Suprapubic skin (tissue), 4 donors: ENCODE results near the gene ATAD3C. TPM values are rescaled to one million over a fixed set of nuclear protein-coding genes. Genes with fewer than 3 reads are reported as not detected.
"Not testable (repeated sequence)": the region's sequence is repeated elsewhere in the genome, so short reads cannot be mapped to it uniquely, and the experiment has no call there.

Experiments used
- DNase-seq, 2 donors: peaks; one replicate each; pipeline ENCODE4 v3.0.0-alpha.2; 2019; ENCODE audit warnings: low spot score in 2 of 2
- H3K27ac ChIP-seq: fragments of 200-600 bp; sonication (generic); one replicate; pipeline ENCODE4 v1.5.1; 2019
- H3K27me3 ChIP-seq: fragments of 200-600 bp; sonication (generic); one replicate; pipeline ENCODE4 v1.5.1; 2019
- H3K36me3 ChIP-seq: fragments of 200-600 bp; sonication (generic); one replicate; pipeline ENCODE4 v1.5.1; 2019
- H3K4me1 ChIP-seq: fragments of 200-600 bp; sonication (generic); one replicate; pipeline ENCODE4 v1.5.1; 2019
- H3K4me3 ChIP-seq: fragments of 200-600 bp; sonication (generic); one replicate; pipeline ENCODE4 v1.5.1; 2019; ENCODE audit warnings: mild to moderate bottlenecking
- H3K9me3 ChIP-seq: fragments of 200-600 bp; sonication (generic); one replicate; pipeline ENCODE4 v1.5.1; 2019
- CTCF ChIP-seq, 2 donors: fragments of 200-600 bp in 1 of 2; fragments of 450-650 bp in 1 of 2; sonication (generic) in 1 of 2; IDR thresholded peaks; one replicate each; pipeline ENCODE4 v1.5.1; 2016 to 2019; ENCODE audit warnings: antibody characterized with exemption in 2 of 2, mild to moderate bottlenecking in 1 of 2, moderate library complexity in 1 of 2
- EP300 ChIP-seq: sonication (generic); formaldehyde crosslinking; IDR thresholded peaks from one replicate; pipeline ENCODE4 v1.6.1; 2017; ENCODE audit warnings: antibody characterized with exemption
- POLR2A ChIP-seq, 2 donors: fragments of 450-650 bp; IDR thresholded peaks; one replicate each; pipeline ENCODE4 v1.6.1; 2017; ENCODE audit warnings: antibody characterized with exemption in 2 of 2, mild to moderate bottlenecking in 2 of 2, moderate library complexity in 2 of 2
- POLR2AphosphoS5 ChIP-seq, 3 donors: sonication (generic); formaldehyde crosslinking; IDR thresholded peaks; one replicate each; pipeline ENCODE4 v1.6.1; 2017; ENCODE audit warnings: antibody characterized with exemption in 3 of 3
- WGBS: methylation state at CpG from one replicate; pipeline ENCODE4 v1.1.5; 2018; 5-methylcytosine and 5-hydroxymethylcytosine counted together
- total RNA-seq, 4 donors: library from RNA; depleted of rRNA; stranded (reverse); fragments of >200 nt; gene quantifications; one replicate each; pipeline ENCODE4 v1.1.0, GENCODE V29; 2016

The ATAD3C gene
- total RNA-seq, 4 donors from 2014 or later, result 0.32 to 4.2 (median 1.2) TPM

GRCh38 chr1:1402072-1402900 lies 47.2 kb upstream of the ATAD3C start:
- Histone ChIP-seq H3K27me3 (no peaks in the 10 kb centered on the region), H3K9me3 (no peaks in the 10 kb centered on the region), H3K27ac (no peak overlapping the region), H3K4me3 (no peak overlapping the region), H3K4me1 (peaks cover 49% of the 10 kb centered on the region), H3K36me3 (peaks cover 56% of the 10 kb centered on the region)
- WGBS, result 60% methylated on average over 20 of the region's 20 CpGs
- TF ChIP-seq POLR2AphosphoS5 (IDR thresholded peaks at IDR 0.05) (no peak), EP300 (no peak), POLR2A (IDR thresholded peaks at IDR 0.05) (no peak), CTCF (IDR thresholded peaks at IDR 0.05) (peak; percentile 4 to 57)
- no peak for DNase-seq

GRCh38 chr1:1402901-1403392 lies 46.5 kb upstream of the ATAD3C start:
- Histone ChIP-seq H3K4me1 (peaks cover 44% of the 10 kb centered on the region), H3K36me3 (peaks cover 49% of the 10 kb centered on the region)
- not testable (repeated sequence) for H3K27me3 ChIP-seq, DNase-seq, H3K9me3 ChIP-seq, H3K4me3 ChIP-seq, H3K27ac ChIP-seq
- WGBS, result 84% methylated on average over 9 of the region's 9 CpGs

- no peak for TF ChIP-seq POLR2A (IDR thresholded peaks at IDR 0.05)
- TF ChIP-seq POLR2AphosphoS5 (IDR thresholded peaks at IDR 0.05), result no peak
- TF ChIP-seq CTCF (IDR thresholded peaks at IDR 0.05), result no peak
- no peak for TF ChIP-seq EP300
- no peaks in the 10 kb centered on the region for H3K9me3 ChIP-seq
- no peak for DNase-seq
- no peak overlapping the region for H3K4me3 ChIP-seq
- H3K27ac ChIP-seq, result no peak overlapping the region
- H3K4me1 ChIP-seq, result peaks cover 44% of the 10 kb centered on the region
- 80% methylated on average over 7 of the region's 7 CpGs for WGBS
- peaks cover 49% of the 10 kb centered on the region for H3K36me3 ChIP-seq
- H3K27me3 ChIP-seq, result no peaks in the 10 kb centered on the region
Observed at GRCh38 chr1:1403653-1404052, 45.8 kb upstream of the ATAD3C start.

GRCh38 chr1:1406101-1406820 lies 43.2 kb upstream of the ATAD3C start:
- no peak for DNase-seq
- Histone ChIP-seq H3K4me1 (peaks cover 37% of the 10 kb centered on the region), H3K36me3 (peaks cover 47% of the 10 kb centered on the region), H3K9me3 (no peaks in the 10 kb centered on the region), H3K4me3 (peak overlapping the region; percentile 69), H3K27me3 (no peaks in the 10 kb centered on the region), H3K27ac (peak overlapping the region; percentile 89)
- TF ChIP-seq CTCF (IDR thresholded peaks at IDR 0.05), result no peak
- TF ChIP-seq POLR2AphosphoS5 (IDR thresholded peaks at IDR 0.05), result no peak
- no peak for TF ChIP-seq POLR2A (IDR thresholded peaks at IDR 0.05)
- TF ChIP-seq EP300, result no peak
- 49% methylated on average over 33 of the region's 43 CpGs for WGBS

GRCh38 chr1:1406821-1407635 lies 42.5 kb upstream of the ATAD3C start, which contains the start of gene MRPL20:
TSS of gene MRPL20 (minus strand) at chr1:1407293. CDS start at chr1:1407217, 76 bp downstream.
- H3K4me1 ChIP-seq, result peaks cover 30% of the 10 kb centered on the region
- peaks cover 39% of the 10 kb centered on the region for H3K36me3 ChIP-seq
- WGBS, result under 1% methylated on average over 30 of the region's 98 CpGs
- no peak for TF ChIP-seq CTCF (IDR thresholded peaks at IDR 0.05)
- peak; percentile 24 to 82 for TF ChIP-seq POLR2A (IDR thresholded peaks at IDR 0.05)
- TF ChIP-seq POLR2AphosphoS5 (IDR thresholded peaks at IDR 0.05), result peak; percentile 56 to 99 (median 92)
- peak within 1 kb of the TSS; percentile 89 for H3K27ac ChIP-seq
- H3K9me3 ChIP-seq, result no peaks in the 10 kb centered on the region
- DNase-seq, result peak; percentile 97 to 98
- peak within 1 kb of the TSS; percentile 69 for H3K4me3 ChIP-seq
- H3K27me3 ChIP-seq, result no peaks in the 10 kb centered on the region
